ENCODE data around the gene KCNIP3.
A peak's percentile ranks its signal among the peaks of the same experiment; 100 is the strongest.

KCNIP3 gene

GRCh38 chr2:95271381-95271971, 25.7 kb upstream of the KCNIP3 start:
- H3K27me3 Mint-ChIP-seq = no peaks in the 10 kb centered on the region
- H3K4me1 Mint-ChIP-seq (ENCODE audit: low read depth) = no peaks in the 10 kb centered on the region
- peak; percentile 6 for DNase-seq
- H3K27ac Mint-ChIP-seq = no peak overlapping the region
- H3K36me3 Mint-ChIP-seq (ENCODE audit: low read depth) = no peaks in the 10 kb centered on the region
- H3K9me3 Mint-ChIP-seq = no peaks in the 10 kb centered on the region
- no peak overlapping the region for H3K4me3 Mint-ChIP-seq

- no peaks in the 10 kb centered on the region for H3K36me3 Mint-ChIP-seq (ENCODE audit: low read depth)
Observed at GRCh38 chr2:95272299-95272751, 24.8 kb upstream of the KCNIP3 start.

DNA sequence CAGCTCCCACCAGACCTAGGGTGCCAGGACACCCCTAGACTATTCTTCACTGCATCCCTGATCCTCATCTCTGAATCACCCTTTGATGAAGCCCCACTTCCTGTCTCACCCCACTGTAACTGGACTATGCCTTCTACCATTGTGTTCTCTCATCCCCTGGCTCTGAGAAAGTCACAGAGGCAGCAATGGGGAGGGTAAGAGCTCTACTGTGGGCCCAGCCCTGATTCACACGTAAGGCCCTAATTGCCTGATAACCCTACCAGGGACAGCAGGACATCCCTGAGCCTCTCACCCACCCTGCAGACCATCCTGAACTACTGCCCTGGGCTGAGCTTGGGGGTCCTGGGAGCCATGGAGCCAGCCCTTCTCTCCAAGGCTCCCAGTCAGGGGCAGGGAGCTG, 24.4 kb upstream of the KCNIP3 start:
- Mint-ChIP-seq H3K4me1 (ENCODE audit: low read depth) (no peaks in the 10 kb centered on the region), H3K27me3 (no peaks in the 10 kb centered on the region), H3K4me3 (no peak overlapping the region), H3K27ac (no peak overlapping the region), H3K36me3 (ENCODE audit: low read depth) (no peaks in the 10 kb centered on the region), H3K9me3 (no peaks in the 10 kb centered on the region)
- peak; percentile 17 for DNase-seq

More at GRCh38 chr2:95272299-95272751, 24.8 kb upstream of the KCNIP3 start:
- peak; percentile 14 for DNase-seq
- Mint-ChIP-seq H3K27ac (no peak overlapping the region), H3K9me3 (no peaks in the 10 kb centered on the region), H3K27me3 (no peaks in the 10 kb centered on the region), H3K4me3 (no peak overlapping the region), H3K4me1 (ENCODE audit: low read depth) (no peaks in the 10 kb centered on the region)

GRCh38 chr2:95273566-95274290, 23.4 kb upstream of the KCNIP3 start:
- Mint-ChIP-seq H3K4me3 (no peak overlapping the region), H3K27ac (no peak overlapping the region)

DNA sequence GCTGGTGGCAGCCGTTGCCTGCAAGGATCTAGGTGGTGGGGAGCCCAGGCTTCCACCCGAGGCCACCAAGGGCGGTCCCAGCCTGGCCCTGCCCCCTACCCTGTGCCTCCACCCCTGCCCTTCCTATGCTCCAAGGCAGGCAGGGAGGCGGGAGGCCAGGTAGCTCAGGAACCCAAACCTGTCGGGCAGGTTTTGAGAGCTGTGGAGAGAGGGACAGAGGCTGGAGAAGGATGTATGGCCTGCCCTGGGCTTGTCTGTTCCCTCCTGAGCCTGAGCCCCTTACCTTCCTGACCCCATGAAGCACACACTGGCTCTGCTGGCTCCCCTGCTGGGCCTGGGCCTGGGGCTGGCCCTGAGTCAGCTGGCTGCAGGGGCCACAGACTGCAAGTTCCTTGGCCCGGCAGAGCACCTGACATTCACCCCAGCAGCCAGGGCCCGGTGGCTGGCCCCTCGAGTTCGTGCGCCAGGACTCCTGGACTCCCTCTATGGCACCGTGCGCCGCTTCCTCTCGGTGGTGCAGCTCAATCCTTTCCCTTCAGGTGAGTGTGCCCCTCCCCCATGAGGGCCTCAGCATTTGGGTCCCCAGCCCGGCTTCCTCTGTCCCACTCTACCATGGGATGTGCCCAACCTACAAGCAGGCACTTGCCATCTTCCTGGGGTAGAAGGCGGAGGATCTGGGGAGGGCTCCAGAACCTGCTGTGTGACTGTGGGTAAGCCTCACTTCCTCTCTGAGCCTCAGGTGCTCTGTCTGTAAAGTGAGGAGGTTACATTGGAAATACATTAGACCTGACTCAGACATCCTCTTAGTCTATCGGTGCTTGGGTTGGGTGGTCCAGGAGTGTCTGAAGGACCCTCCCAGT, 22.6 kb upstream of the KCNIP3 start, which contains the start of gene PROM2:
PROM2 (plus strand) TSS at position 159 of the 860 bp plus-strand sequence; CDS start at position 296, 137 bp downstream.
- Mint-ChIP-seq H3K27me3 (no peaks in the 10 kb centered on the region), H3K4me3 (no peak within 1 kb of the TSS), H3K4me1 (ENCODE audit: low read depth) (no peaks in the 10 kb centered on the region), H3K9me3 (no peaks in the 10 kb centered on the region), H3K27ac (no peak within 1 kb of the TSS), H3K36me3 (ENCODE audit: low read depth) (no peaks in the 10 kb centered on the region)
- DNase-seq = no peak

More at GRCh38 chr2:95273566-95274290, 23.4 kb upstream of the KCNIP3 start:
- no peak for DNase-seq
- H3K27me3 Mint-ChIP-seq = no peaks in the 10 kb centered on the region
- H3K4me1 Mint-ChIP-seq (ENCODE audit: low read depth) = no peaks in the 10 kb centered on the region
- H3K9me3 Mint-ChIP-seq = no peaks in the 10 kb centered on the region
- no peaks in the 10 kb centered on the region for H3K36me3 Mint-ChIP-seq (ENCODE audit: low read depth)

- Mint-ChIP-seq H3K9me3 (no peaks in the 10 kb centered on the region), H3K36me3 (ENCODE audit: low read depth) (no peaks in the 10 kb centered on the region), H3K27me3 (no peaks in the 10 kb centered on the region), H3K4me1 (ENCODE audit: low read depth) (no peaks in the 10 kb centered on the region), H3K27ac (no peak overlapping the region), H3K4me3 (no peak overlapping the region)
- DNase-seq = no peak
Observed at GRCh38 chr2:95275151-95275515, 22.0 kb upstream of the KCNIP3 start.

GRCh38 chr2:95275601-95276243, 21.4 kb upstream of the KCNIP3 start:
- H3K27me3 Mint-ChIP-seq = no peaks in the 10 kb centered on the region
- H3K9me3 Mint-ChIP-seq = no peaks in the 10 kb centered on the region
- no peak overlapping the region for H3K27ac Mint-ChIP-seq
- no peaks in the 10 kb centered on the region for H3K4me1 Mint-ChIP-seq (ENCODE audit: low read depth)
- H3K36me3 Mint-ChIP-seq (ENCODE audit: low read depth) = no peaks in the 10 kb centered on the region
- H3K4me3 Mint-ChIP-seq = no peak overlapping the region
- DNase-seq = no peak

DNA sequence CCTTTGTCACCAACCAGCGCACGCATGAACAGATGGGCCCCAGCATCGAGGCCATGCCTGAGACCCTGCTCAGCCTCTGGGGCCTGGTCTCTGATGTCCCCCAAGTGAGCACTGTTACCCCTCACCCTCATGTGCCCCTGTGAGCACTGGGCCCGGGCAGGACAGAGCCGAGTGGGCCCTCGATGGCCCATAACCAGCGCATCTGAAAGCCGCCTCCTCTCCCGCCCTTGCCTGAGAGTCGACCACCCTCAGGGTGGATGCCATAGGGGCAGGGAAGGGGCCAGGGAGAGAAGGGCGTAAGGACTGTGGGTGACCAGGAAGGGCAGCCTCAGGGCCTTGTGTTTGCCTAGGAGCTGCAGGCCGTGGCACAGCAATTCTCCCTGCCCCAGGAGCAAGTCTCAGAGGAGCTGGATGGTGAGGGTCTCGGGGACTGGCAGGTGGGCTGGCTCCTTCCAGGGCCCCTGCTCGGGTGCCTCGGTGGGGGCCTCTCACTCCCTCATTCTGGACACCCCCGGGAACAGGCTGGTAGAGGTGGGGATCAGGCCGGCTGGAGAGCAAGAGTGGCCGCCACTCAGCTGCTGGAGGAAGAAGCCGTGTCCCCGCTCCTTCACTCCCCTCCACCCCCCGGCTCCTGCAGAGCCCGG, 20.8 kb upstream of the KCNIP3 start:
- Mint-ChIP-seq H3K36me3 (ENCODE audit: low read depth) (no peaks in the 10 kb centered on the region), H3K27me3 (no peaks in the 10 kb centered on the region), H3K27ac (no peak overlapping the region), H3K4me1 (ENCODE audit: low read depth) (no peaks in the 10 kb centered on the region), H3K9me3 (no peaks in the 10 kb centered on the region), H3K4me3 (no peak overlapping the region)
- DNase-seq = no peak

DNA sequence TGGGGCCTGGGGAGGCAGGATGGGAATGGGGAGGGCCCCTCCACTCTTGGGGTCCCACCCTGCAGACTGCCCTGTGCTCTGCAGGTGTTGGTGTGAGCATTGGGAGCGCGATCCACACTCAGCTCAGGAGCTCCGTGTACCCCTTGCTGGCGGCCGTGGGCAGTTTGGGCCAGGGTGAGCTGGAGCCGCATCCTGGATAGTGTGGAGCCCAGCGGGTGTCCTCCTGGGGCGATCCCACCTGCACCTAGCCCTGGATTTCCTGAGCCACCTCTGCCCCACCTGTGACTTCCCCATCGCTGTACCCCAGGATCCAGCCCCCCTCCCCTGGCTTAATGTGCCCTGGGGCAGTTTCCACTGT, 20.3 kb upstream of the KCNIP3 start:
- no peak overlapping the region for H3K27ac Mint-ChIP-seq
- no peaks in the 10 kb centered on the region for H3K9me3 Mint-ChIP-seq
- no peak for DNase-seq
- no peak overlapping the region for H3K4me3 Mint-ChIP-seq
- H3K4me1 Mint-ChIP-seq (ENCODE audit: low read depth) = no peaks in the 10 kb centered on the region
- H3K27me3 Mint-ChIP-seq = no peaks in the 10 kb centered on the region
- H3K36me3 Mint-ChIP-seq (ENCODE audit: low read depth) = no peaks in the 10 kb centered on the region

DNA sequence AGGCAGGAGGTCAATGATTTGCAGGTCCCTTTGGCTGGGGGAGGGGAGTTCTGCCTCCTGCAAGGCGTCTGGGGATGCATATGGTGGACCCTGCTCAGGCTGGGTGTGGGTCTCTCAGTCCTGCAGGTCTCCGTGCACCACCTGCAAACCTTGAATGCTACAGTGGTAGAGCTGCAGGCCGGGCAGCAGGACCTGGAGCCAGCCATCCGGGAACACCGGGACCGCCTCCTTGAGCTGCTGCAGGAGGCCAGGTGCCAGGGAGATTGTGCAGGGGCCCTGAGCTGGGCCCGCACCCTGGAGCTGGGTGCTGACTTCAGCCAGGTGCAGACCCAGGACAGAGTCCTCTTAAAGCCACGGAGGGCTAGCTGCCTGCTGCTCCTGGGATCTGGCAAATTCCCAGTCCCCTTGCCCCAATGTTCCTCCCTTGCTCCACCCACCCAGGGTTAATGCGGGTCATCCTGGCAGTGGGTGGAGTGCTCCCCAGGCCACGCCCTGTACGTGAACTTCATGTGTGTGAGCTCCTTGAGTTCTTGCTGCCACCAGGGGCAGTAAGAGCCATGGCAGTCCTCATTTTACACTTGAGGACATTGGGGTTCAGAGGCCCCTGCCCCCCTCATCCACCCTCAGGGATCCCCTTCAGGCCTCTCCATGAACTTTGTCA, 19.8 kb upstream of the KCNIP3 start:
- DNase-seq = no peak
- Mint-ChIP-seq H3K9me3 (no peaks in the 10 kb centered on the region), H3K4me1 (ENCODE audit: low read depth) (no peaks in the 10 kb centered on the region), H3K27ac (no peak overlapping the region), H3K4me3 (no peak overlapping the region), H3K36me3 (ENCODE audit: low read depth) (no peaks in the 10 kb centered on the region), H3K27me3 (no peaks in the 10 kb centered on the region)

DNA sequence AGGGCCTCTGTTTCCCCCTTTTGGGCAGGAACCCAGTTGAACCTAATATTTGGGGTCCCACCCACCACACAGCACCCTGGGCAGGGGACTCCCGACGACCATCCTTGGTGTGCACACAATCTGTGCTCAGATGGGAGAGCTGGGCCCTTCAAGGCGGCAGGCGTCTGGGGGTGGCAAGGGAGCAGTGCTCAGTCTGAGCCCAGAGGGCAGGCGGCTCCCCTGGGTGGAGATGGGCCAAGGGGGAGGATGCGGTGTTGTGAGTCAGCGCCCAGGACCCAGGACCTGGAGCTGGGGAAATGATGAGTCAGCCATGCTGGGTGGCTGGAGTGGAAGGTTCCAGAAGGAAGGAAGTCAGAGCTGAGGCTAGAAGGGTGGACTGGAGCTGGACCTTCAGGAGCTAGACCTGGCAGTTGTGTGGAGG, 19.1 kb upstream of the KCNIP3 start:
- Mint-ChIP-seq H3K27ac (no peak overlapping the region), H3K36me3 (ENCODE audit: low read depth) (no peaks in the 10 kb centered on the region), H3K27me3 (no peaks in the 10 kb centered on the region), H3K9me3 (no peaks in the 10 kb centered on the region), H3K4me3 (no peak overlapping the region), H3K4me1 (ENCODE audit: low read depth) (no peaks in the 10 kb centered on the region)
- no peak for DNase-seq

DNA sequence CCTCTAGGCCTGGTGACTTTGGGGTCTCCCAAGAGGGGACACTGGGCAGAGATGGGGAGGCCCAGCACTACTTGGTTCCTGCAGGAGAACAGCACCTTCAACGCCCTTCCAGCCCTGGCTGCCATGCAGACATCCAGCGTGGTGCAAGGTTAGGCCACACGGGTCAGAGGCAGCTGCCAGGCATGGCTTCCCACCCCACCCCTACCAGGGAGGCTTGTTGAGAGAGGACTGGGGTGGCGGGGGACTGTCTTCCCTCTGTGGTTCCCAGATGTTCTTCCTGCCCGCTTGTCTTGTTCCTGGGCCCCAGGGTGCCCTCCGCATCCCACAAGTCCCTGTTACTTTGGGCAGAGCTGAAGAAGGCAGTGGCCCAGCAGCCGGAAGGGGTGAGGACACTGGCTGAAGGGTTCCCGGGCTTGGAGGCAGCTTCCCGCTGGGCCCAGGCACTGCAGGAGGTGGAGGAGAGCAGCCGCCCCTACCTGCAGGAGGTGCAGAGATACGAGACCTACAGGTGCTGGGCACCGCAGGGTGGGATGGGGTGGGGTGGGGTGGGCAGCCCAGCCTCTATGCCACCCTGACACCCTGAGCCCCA, 18.4 kb upstream of the KCNIP3 start:
- Mint-ChIP-seq H3K4me3 (no peak overlapping the region), H3K4me1 (ENCODE audit: low read depth) (no peaks in the 10 kb centered on the region), H3K9me3 (no peaks in the 10 kb centered on the region), H3K36me3 (ENCODE audit: low read depth) (no peaks in the 10 kb centered on the region), H3K27me3 (no peaks in the 10 kb centered on the region), H3K27ac (no peak overlapping the region)
- no peak for DNase-seq

DNA sequence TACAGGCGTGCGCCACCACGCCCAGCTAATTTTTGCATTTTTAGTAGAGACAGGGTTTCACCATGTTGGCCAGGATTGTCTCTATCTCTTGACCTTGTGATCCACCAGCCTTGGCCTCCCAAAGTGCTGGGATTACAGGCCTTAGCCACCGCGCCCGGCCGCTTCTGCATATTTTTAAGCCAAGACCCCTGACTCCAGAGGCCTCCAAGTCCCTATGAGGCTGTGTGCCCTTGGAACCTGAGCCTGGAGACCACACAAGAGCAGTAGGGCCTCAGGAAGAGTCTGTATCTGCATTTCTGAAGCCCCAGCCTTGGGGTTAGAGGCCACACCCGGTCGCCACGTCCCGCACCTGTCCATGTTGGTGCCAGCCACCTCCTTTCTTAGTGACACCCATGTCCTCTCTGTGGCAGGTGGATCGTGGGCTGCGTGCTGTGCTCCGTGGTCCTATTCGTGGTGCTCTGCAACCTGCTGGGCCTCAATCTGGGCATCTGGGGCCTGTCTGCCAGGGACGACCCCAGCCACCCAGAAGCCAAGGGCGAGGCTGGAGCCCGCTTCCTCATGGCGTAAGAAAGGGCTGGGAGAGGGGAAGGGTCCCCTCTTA, 17.6 kb upstream of the KCNIP3 start:
- H3K4me1 Mint-ChIP-seq (ENCODE audit: low read depth) = no peaks in the 10 kb centered on the region
- no peak for DNase-seq
- no peaks in the 10 kb centered on the region for H3K9me3 Mint-ChIP-seq
- no peak overlapping the region for H3K4me3 Mint-ChIP-seq
- H3K27me3 Mint-ChIP-seq = no peaks in the 10 kb centered on the region
- no peaks in the 10 kb centered on the region for H3K36me3 Mint-ChIP-seq (ENCODE audit: low read depth)
- H3K27ac Mint-ChIP-seq = no peak overlapping the region
